HepG2 (cell line): Measurements from ENCODE around the gene C20orf204. TPM values are rescaled to one million over a fixed set of nuclear protein-coding genes. Genes with fewer than 3 reads are reported as not detected.

Experiments
- ATAD3A ChIP-seq: sonication (generic); formaldehyde crosslinking; IDR thresholded peaks from 2 replicates; pipeline ENCODE4 v1.4.0; 2020; ENCODE audit warnings: missing genetic modification reagents
- BHLHE40 ChIP-seq: IDR thresholded peaks from 2 replicates; pipeline ENCODE4 v1.6.1; 2011; ENCODE audit warnings: low read length, improper control_type of control experiment
- CBX1 ChIP-seq: IDR thresholded peaks from one replicate; pipeline ENCODE4 v1.6.1; 2016; ENCODE audit warnings: antibody characterized with exemption, low read depth
- CREB1 ChIP-seq, 2 experiments: fragments of 450-650 bp in 1 of 2; IDR thresholded peaks; 2 replicates each; pipeline ENCODE4 v1.6.1; 2016 to 2017; ENCODE audit warnings: control low read depth in 1 of 2, mild to moderate bottlenecking in 1 of 2, missing compliant biosample characterization in 1 of 2, missing genetic modification characterization in 1 of 2
- GPN1 ChIP-seq: sonication (generic); formaldehyde crosslinking; IDR thresholded peaks from 2 replicates; pipeline ENCODE4 v1.5.1; 2020; ENCODE audit warnings: missing genetic modification reagents, borderline replicate concordance
- HES4 ChIP-seq: sonication (generic); formaldehyde crosslinking; IDR thresholded peaks from 2 replicates; pipeline ENCODE4 v1.9.0; 2021; ENCODE audit warnings: mild to moderate bottlenecking, missing genetic modification reagents, borderline replicate concordance
- HMG20A ChIP-seq: IDR thresholded peaks from 2 replicates; pipeline ENCODE4 v1.6.1; 2016; ENCODE audit warnings: borderline replicate concordance
- KDM5B ChIP-seq: sonication (generic); formaldehyde crosslinking; IDR thresholded peaks from 2 replicates; pipeline ENCODE4 v1.4.0; 2020; ENCODE audit warnings: missing genetic modification reagents, mild to moderate bottlenecking, borderline replicate concordance
- KLF13 ChIP-seq: sonication (generic); formaldehyde crosslinking; IDR thresholded peaks from 2 replicates; pipeline ENCODE4 v1.4.0; 2020; ENCODE audit warnings: mild to moderate bottlenecking, missing genetic modification reagents
- SNAI1 ChIP-seq: sonication (generic); formaldehyde crosslinking; IDR thresholded peaks from 2 replicates; pipeline ENCODE4 v1.5.0; 2020; ENCODE audit warnings: mild to moderate bottlenecking, missing genetic modification reagents, borderline replicate concordance
- SPEN ChIP-seq: sonication (generic); formaldehyde crosslinking; IDR thresholded peaks from 2 replicates; pipeline ENCODE4 v1.5.1; 2020; ENCODE audit warnings: low read depth, mild to moderate bottlenecking, missing genetic modification reagents
- SRF ChIP-seq: IDR thresholded peaks from 2 replicates; pipeline ENCODE4 v1.6.1; 2011; ENCODE audit warnings: mild to moderate bottlenecking, low read depth, low read length, moderate library complexity
- SRY ChIP-seq: sonication (generic); formaldehyde crosslinking; IDR thresholded peaks from 2 replicates; pipeline ENCODE4 v1.8.0; 2022; ENCODE audit warnings: mild to moderate bottlenecking, missing genetic modification reagents
- TAF1 ChIP-seq: sonication (generic); formaldehyde crosslinking; IDR thresholded peaks from 2 replicates; pipeline ENCODE4 v1.4.0; 2020; ENCODE audit warnings: missing genetic modification reagents
- ZNF562 ChIP-seq: sonication (generic); formaldehyde crosslinking; IDR thresholded peaks from 2 replicates; pipeline ENCODE4 v1.8.0; 2022; ENCODE audit warnings: missing genetic modification reagents, borderline replicate concordance
- ZNF777 ChIP-seq: sonication (generic); formaldehyde crosslinking; IDR thresholded peaks from 2 replicates; pipeline ENCODE4 v1.4.0; 2020; ENCODE audit warnings: missing genetic modification reagents
- polyA plus RNA-seq, 8 experiments: library from polyadenylated mRNA; depleted of rRNA in 3 of 8; stranded (reverse) in 7 of 8; unstranded in 1 of 8; fragments of >200 nt; fragmentation: Illumina TruSeq in 4 of 8; extraction: Trizol in 4 of 8; gene quantifications; 2 replicates each; pipeline versions ENCODE4 v1.2.1 to v1.2.3, GENCODE V29; 2011 to 2016; ENCODE audit warnings: low read depth in 4 of 8, missing spikeins in 1 of 8, mixed read lengths in 1 of 8; ENCODE audit not compliant: insufficient read depth in 1 of 8
- total RNA-seq, 5 experiments: library from RNA; depleted of rRNA; stranded (reverse); fragments of >200 nt; fragmentation: Illumina TruSeq; extraction: Trizol; gene quantifications; 2 replicates each; pipeline ENCODE4 v1.2.3, GENCODE V29; 2016; ENCODE audit warnings: low read depth in 1 of 5
- TF ChIP-seq, protein P1 (sequence below): sonication (generic); formaldehyde crosslinking; IDR thresholded peaks from 2 replicates; pipeline ENCODE4 v1.4.0; 2020; ENCODE audit warnings: low read depth, mild to moderate bottlenecking, missing genetic modification reagents
- TF ChIP-seq, protein P2 (sequence below): sonication (generic); formaldehyde crosslinking; IDR thresholded peaks from 2 replicates; pipeline ENCODE4 v1.8.1; 2023; ENCODE audit warnings: mild to moderate bottlenecking, missing genetic modification reagents
- TF ChIP-seq, protein P3 (sequence below): sonication (generic); formaldehyde crosslinking; IDR thresholded peaks from 2 replicates; pipeline ENCODE4 v1.4.0; 2020; ENCODE audit warnings: missing genetic modification reagents, borderline replicate concordance
- TF ChIP-seq, protein P4 (sequence below): sonication (generic); formaldehyde crosslinking; conservative IDR thresholded peaks from 2 replicates; pipeline ENCODE4 v1.4.0; 2020; ENCODE audit warnings: mild to moderate bottlenecking, missing genetic modification reagents, moderate library complexity

Gene C20orf204
- total and polyA plus RNA-seq, 2 of the 13 experiments (the other 11 are each of a cell fraction or from before 2014, with no cell fraction given): 22.1 to 80.0 TPM

DNA sequence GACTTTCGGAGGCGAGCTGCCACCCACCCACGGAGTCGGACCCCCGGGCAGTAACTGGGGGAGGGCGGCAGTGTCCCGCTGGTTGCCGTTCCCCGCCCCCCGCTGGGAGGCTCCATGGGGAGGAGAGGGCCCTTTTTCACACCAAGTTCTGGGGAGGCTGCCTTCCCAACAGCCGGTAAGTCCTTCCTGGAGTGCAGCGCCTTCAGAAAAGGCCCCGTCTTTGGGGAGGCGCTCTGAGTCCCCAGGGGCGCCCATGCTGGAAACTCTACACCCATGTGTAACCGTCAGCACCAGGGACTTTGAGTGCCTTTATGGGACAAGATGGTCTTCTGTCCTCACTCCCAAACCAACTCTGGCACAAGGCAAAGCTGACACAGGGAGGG is 13.9 kb downstream of the C20orf204 start (continued):
- TF ChIP-seq CBX1: no peak
- TF ChIP-seq, protein P1, sequence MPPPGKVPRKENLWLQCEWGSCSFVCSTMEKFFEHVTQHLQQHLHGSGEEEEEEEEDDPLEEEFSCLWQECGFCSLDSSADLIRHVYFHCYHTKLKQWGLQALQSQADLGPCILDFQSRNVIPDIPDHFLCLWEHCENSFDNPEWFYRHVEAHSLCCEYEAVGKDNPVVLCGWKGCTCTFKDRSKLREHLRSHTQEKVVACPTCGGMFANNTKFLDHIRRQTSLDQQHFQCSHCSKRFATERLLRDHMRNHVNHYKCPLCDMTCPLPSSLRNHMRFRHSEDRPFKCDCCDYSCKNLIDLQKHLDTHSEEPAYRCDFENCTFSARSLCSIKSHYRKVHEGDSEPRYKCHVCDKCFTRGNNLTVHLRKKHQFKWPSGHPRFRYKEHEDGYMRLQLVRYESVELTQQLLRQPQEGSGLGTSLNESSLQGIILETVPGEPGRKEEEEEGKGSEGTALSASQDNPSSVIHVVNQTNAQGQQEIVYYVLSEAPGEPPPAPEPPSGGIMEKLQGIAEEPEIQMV (CRISPR knock-in tag): 0 out of 2 replicates have a peak, but pooled peaks have one; percentile 4
- TF ChIP-seq TAF1 (CRISPR knock-in tag): no peak
- no peak for TF ChIP-seq ZNF562
- TF ChIP-seq HES4: peak; percentile 70
- no peak for TF ChIP-seq ATAD3A (CRISPR knock-in tag)
- peak; percentile 36; the same call in 1 of the 2 replicates for TF ChIP-seq SNAI1 (CRISPR knock-in tag)
- TF ChIP-seq KLF13 (CRISPR knock-in tag): no peak
- TF ChIP-seq, protein P2, sequence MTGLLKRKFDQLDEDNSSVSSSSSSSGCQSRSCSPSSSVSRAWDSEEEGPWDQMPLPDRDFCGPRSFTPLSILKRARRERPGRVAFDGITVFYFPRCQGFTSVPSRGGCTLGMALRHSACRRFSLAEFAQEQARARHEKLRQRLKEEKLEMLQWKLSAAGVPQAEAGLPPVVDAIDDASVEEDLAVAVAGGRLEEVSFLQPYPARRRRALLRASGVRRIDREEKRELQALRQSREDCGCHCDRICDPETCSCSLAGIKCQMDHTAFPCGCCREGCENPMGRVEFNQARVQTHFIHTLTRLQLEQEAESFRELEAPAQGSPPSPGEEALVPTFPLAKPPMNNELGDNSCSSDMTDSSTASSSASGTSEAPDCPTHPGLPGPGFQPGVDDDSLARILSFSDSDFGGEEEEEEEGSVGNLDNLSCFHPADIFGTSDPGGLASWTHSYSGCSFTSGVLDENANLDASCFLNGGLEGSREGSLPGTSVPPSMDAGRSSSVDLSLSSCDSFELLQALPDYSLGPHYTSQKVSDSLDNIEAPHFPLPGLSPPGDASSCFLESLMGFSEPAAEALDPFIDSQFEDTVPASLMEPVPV (CRISPR knock-in tag): no peak; the same call in 1 of the 2 replicates
- TF ChIP-seq SPEN (CRISPR knock-in tag): no peak
- peak; percentile 62; the same call in 1 of the 2 replicates for TF ChIP-seq KDM5B (CRISPR knock-in tag)
- no peak for TF ChIP-seq GPN1 (CRISPR knock-in tag)
- no peak; the same call in 1 of the 2 replicates for TF ChIP-seq ZNF777 (CRISPR knock-in tag)
- TF ChIP-seq CREB1 (IDR thresholded peaks at IDR 0.05): no peak
- TF ChIP-seq CREB1 (CRISPR knock-in tag; IDR thresholded peaks at IDR 0.05): no peak
- no peak for TF ChIP-seq BHLHE40
- no peak for TF ChIP-seq HMG20A (CRISPR knock-in tag)
- no peak; the same call in 1 of the 2 replicates for TF ChIP-seq SRY
- TF ChIP-seq, protein P3, sequence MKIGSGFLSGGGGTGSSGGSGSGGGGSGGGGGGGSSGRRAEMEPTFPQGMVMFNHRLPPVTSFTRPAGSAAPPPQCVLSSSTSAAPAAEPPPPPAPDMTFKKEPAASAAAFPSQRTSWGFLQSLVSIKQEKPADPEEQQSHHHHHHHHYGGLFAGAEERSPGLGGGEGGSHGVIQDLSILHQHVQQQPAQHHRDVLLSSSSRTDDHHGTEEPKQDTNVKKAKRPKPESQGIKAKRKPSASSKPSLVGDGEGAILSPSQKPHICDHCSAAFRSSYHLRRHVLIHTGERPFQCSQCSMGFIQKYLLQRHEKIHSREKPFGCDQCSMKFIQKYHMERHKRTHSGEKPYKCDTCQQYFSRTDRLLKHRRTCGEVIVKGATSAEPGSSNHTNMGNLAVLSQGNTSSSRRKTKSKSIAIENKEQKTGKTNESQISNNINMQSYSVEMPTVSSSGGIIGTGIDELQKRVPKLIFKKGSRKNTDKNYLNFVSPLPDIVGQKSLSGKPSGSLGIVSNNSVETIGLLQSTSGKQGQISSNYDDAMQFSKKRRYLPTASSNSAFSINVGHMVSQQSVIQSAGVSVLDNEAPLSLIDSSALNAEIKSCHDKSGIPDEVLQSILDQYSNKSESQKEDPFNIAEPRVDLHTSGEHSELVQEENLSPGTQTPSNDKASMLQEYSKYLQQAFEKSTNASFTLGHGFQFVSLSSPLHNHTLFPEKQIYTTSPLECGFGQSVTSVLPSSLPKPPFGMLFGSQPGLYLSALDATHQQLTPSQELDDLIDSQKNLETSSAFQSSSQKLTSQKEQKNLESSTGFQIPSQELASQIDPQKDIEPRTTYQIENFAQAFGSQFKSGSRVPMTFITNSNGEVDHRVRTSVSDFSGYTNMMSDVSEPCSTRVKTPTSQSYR (CRISPR knock-in tag): peak; percentile 53; the same call in 1 of the 2 replicates
- no peak for TF ChIP-seq SRF
- TF ChIP-seq, protein P4, sequence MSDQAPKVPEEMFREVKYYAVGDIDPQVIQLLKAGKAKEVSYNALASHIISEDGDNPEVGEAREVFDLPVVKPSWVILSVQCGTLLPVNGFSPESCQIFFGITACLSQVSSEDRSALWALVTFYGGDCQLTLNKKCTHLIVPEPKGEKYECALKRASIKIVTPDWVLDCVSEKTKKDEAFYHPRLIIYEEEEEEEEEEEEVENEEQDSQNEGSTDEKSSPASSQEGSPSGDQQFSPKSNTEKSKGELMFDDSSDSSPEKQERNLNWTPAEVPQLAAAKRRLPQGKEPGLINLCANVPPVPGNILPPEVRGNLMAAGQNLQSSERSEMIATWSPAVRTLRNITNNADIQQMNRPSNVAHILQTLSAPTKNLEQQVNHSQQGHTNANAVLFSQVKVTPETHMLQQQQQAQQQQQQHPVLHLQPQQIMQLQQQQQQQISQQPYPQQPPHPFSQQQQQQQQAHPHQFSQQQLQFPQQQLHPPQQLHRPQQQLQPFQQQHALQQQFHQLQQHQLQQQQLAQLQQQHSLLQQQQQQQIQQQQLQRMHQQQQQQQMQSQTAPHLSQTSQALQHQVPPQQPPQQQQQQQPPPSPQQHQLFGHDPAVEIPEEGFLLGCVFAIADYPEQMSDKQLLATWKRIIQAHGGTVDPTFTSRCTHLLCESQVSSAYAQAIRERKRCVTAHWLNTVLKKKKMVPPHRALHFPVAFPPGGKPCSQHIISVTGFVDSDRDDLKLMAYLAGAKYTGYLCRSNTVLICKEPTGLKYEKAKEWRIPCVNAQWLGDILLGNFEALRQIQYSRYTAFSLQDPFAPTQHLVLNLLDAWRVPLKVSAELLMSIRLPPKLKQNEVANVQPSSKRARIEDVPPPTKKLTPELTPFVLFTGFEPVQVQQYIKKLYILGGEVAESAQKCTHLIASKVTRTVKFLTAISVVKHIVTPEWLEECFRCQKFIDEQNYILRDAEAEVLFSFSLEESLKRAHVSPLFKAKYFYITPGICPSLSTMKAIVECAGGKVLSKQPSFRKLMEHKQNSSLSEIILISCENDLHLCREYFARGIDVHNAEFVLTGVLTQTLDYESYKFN (CRISPR knock-in tag): 0 out of 2 replicates have a peak, but pooled peaks have one; percentile 22
